DND-41 (cell line): ENCODE measurements around the gene MAG.

Experiments used
- EZH2 ChIP-seq: IDR thresholded peaks from 3 replicates; pipeline ENCODE4 v1.6.1; 2012; ENCODE audit warnings: borderline replicate concordance, low read depth, mild to moderate bottlenecking, moderate library complexity, low read length, inconsistent platforms; ENCODE audit not compliant: severe bottlenecking
- TF ChIP-seq, protein P1 (sequence below): IDR thresholded peaks from 2 replicates; pipeline ENCODE4 v1.5.1; 2012; ENCODE audit warnings: borderline replicate concordance, low read length, moderate library complexity, mild to moderate bottlenecking; ENCODE audit not compliant: poor library complexity, severe bottlenecking; ENCODE audit errors: extremely low read depth

- TF ChIP-seq, protein P1, sequence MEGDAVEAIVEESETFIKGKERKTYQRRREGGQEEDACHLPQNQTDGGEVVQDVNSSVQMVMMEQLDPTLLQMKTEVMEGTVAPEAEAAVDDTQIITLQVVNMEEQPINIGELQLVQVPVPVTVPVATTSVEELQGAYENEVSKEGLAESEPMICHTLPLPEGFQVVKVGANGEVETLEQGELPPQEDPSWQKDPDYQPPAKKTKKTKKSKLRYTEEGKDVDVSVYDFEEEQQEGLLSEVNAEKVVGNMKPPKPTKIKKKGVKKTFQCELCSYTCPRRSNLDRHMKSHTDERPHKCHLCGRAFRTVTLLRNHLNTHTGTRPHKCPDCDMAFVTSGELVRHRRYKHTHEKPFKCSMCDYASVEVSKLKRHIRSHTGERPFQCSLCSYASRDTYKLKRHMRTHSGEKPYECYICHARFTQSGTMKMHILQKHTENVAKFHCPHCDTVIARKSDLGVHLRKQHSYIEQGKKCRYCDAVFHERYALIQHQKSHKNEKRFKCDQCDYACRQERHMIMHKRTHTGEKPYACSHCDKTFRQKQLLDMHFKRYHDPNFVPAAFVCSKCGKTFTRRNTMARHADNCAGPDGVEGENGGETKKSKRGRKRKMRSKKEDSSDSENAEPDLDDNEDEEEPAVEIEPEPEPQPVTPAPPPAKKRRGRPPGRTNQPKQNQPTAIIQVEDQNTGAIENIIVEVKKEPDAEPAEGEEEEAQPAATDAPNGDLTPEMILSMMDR = no peak
- TF ChIP-seq EZH2 = no peak
These were observed 18.4 kb downstream of the MAG start for GRCh38 chr19:35310331-35310730.
